ENCODE results near the gene HSPD1. TPM values are rescaled to one million over a fixed set of nuclear protein-coding genes. Genes with fewer than 3 reads are reported as not detected.

HSPD1 gene
- total and polyA plus RNA-seq, 2 of the 13 experiments (the other 11 are each of a cell fraction or from before 2014, with no cell fraction given): 685 to 2,610 TPM

GRCh38 chr2:197499594-197500502 is at the start of gene HSPD1, which contains the start of gene HSPE1 (continued):
- TF ChIP-seq SP5 (CRISPR knock-in tag; IDR thresholded peaks at IDR 0.05; ENCODE audit: borderline replicate concordance, low read depth) (peak; percentile 96), ZNF234 (CRISPR knock-in tag; conservative IDR thresholded peaks at IDR 0.05) (peak; percentile 98), RFXAP (CRISPR knock-in tag; IDR thresholded peaks at IDR 0.05; ENCODE audit: borderline replicate concordance) (peak; percentile 94), MAF1 (CRISPR knock-in tag; IDR thresholded peaks at IDR 0.05; ENCODE audit: borderline replicate concordance) (peak; percentile 96; the same call in 1 of the 2 replicates), XRCC5 (optimal IDR thresholded peaks at IDR 0.05; ENCODE audit: low read length) (peak; percentile 100), ZC3H13 (CRISPR knock-in tag; IDR thresholded peaks at IDR 0.05) (peak; percentile 94), ZFP37 (CRISPR knock-in tag; IDR thresholded peaks at IDR 0.05; ENCODE audit: borderline replicate concordance) (peak; percentile 23; the same call in 1 of the 2 replicates), CCDC6 (CRISPR knock-in tag; IDR thresholded peaks at IDR 0.05) (peak; percentile 99), BATF2 (CRISPR knock-in tag; IDR thresholded peaks at IDR 0.05) (peak; percentile 98), CREB1 (IDR thresholded peaks at IDR 0.05) (peak; percentile 97), CREB1 (CRISPR knock-in tag; IDR thresholded peaks at IDR 0.05) (peak; percentile 99), ZNF225 (CRISPR knock-in tag; IDR thresholded peaks at IDR 0.05) (peak; percentile 96), ZKSCAN1 (IDR thresholded peaks at IDR 0.05; ENCODE audit: low read length) (peak; percentile 49), CHD2 (IDR thresholded peaks at IDR 0.05; ENCODE audit: low read depth, low read length) (peak; percentile 73), ZNF20 (CRISPR knock-in tag; IDR thresholded peaks at IDR 0.05) (peak; percentile 46; the same call in 1 of the 2 replicates), PHF20 (CRISPR knock-in tag; IDR thresholded peaks at IDR 0.05) (peak; percentile 87), ZNF83 (CRISPR knock-in tag; IDR thresholded peaks at IDR 0.05; ENCODE audit: borderline replicate concordance) (peak; percentile 87; the same call in 1 of the 2 replicates), TFE3 (CRISPR knock-in tag; IDR thresholded peaks at IDR 0.05) (peak; percentile 85), CHD4 (IDR thresholded peaks at IDR 0.05; ENCODE audit: borderline replicate concordance, low read length) (no peak), NFE2L1 (CRISPR knock-in tag; IDR thresholded peaks at IDR 0.05; ENCODE audit: borderline replicate concordance) (peak; percentile 71; the same call in 1 of the 2 replicates), KLF15 (CRISPR knock-in tag; IDR thresholded peaks at IDR 0.05; ENCODE audit: borderline replicate concordance) (peak; percentile 93; the same call in 1 of the 2 replicates)
- TF ChIP-seq, protein P1, sequence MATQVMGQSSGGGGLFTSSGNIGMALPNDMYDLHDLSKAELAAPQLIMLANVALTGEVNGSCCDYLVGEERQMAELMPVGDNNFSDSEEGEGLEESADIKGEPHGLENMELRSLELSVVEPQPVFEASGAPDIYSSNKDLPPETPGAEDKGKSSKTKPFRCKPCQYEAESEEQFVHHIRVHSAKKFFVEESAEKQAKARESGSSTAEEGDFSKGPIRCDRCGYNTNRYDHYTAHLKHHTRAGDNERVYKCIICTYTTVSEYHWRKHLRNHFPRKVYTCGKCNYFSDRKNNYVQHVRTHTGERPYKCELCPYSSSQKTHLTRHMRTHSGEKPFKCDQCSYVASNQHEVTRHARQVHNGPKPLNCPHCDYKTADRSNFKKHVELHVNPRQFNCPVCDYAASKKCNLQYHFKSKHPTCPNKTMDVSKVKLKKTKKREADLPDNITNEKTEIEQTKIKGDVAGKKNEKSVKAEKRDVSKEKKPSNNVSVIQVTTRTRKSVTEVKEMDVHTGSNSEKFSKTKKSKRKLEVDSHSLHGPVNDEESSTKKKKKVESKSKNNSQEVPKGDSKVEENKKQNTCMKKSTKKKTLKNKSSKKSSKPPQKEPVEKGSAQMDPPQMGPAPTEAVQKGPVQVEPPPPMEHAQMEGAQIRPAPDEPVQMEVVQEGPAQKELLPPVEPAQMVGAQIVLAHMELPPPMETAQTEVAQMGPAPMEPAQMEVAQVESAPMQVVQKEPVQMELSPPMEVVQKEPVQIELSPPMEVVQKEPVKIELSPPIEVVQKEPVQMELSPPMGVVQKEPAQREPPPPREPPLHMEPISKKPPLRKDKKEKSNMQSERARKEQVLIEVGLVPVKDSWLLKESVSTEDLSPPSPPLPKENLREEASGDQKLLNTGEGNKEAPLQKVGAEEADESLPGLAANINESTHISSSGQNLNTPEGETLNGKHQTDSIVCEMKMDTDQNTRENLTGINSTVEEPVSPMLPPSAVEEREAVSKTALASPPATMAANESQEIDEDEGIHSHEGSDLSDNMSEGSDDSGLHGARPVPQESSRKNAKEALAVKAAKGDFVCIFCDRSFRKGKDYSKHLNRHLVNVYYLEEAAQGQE (IDR thresholded peaks at IDR 0.05; ENCODE audit: borderline replicate concordance in 1 of 2, low read depth in 1 of 2, low read length in 2 of 2): peak in 1 of 2 experiments; percentile 83; a peak in 3 of 4 replicates
- TF ChIP-seq, protein P2, sequence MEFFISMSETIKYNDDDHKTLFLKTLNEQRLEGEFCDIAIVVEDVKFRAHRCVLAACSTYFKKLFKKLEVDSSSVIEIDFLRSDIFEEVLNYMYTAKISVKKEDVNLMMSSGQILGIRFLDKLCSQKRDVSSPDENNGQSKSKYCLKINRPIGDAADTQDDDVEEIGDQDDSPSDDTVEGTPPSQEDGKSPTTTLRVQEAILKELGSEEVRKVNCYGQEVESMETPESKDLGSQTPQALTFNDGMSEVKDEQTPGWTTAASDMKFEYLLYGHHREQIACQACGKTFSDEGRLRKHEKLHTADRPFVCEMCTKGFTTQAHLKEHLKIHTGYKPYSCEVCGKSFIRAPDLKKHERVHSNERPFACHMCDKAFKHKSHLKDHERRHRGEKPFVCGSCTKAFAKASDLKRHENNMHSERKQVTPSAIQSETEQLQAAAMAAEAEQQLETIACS (CRISPR knock-in tag; IDR thresholded peaks at IDR 0.05): peak; percentile 61
